GM19467 (cell line): ENCODE measurements around the gene SLC25A29.
A peak's percentile ranks its signal among the peaks of the same experiment; 100 is the strongest.
"Not testable (repeated sequence)": the region's sequence is repeated elsewhere in the genome, so short reads cannot be mapped to it uniquely, and the experiment has no call there.

Experiments used
- ATAC-seq: cut with Tn5 transposase; IDR thresholded peaks from one replicate; pipeline ENCODE4 v1.9.1; 2021; ENCODE audit warnings: mild to moderate bottlenecking, moderate library complexity; ENCODE audit not compliant: unreplicated experiment

SLC25A29 gene, protein sequence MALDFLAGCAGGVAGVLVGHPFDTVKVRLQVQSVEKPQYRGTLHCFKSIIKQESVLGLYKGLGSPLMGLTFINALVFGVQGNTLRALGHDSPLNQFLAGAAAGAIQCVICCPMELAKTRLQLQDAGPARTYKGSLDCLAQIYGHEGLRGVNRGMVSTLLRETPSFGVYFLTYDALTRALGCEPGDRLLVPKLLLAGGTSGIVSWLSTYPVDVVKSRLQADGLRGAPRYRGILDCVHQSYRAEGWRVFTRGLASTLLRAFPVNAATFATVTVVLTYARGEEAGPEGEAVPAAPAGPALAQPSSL

GRCh38 chr14:100306101-100306997, at the start of gene SLC25A29:
TSS of gene SLC25A29 (minus strand) at chr14:100306444. CDS start at chr14:100306232, 212 bp downstream.
- ATAC-seq: peak; percentile 74

DNA sequence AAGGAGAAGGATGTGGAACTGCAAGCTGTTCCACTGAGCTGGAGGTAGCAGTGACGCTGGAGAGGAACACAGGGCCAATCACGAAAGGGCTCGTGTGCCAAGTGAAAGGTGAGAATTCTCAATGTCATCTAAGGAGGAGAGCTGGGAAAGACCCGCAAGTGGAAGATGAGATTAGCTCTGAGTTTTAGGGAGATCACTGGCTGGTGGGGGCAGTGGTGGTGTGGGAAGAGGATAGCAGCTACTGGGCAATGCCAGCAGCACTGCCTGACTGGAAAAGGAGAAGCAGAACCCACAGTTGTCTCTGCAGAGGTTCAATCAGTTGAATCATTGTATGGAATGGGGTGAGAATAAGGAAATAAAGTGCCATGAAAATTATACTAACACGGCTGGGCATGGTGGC, 44.7 kb upstream of the SLC25A29 start:
- no peak for ATAC-seq

DNA sequence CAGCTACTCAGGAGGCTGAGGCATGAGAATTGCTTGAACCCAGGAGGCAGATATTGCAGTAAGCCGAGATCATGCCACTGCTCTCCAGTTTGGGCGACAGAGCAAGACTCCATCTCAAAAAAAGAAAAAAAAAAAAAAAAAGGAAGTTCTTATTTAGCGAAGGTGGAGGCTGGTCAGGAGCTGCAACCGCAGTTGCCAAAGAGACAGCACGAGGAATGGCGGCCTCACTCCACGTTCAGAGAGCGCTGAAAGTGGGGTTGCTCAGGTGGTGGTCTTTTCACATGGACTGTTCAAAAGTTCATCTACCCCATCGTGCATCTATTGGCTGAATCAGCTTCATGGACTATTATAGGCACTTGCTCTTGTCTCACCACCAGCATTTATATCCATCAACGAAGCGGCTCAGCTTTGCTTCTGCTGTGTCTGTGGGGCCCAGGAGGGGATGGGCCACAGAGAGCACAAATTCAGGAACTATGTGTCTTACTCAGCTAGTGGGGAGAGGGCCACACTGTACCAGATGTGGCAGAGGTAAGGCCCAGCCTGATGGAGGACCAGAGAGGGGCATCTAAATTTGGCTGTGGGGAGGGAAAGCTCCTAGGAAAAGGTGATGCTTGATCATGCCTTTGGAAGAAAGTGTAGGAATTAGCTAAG, 44.2 kb upstream of the SLC25A29 start:
- ATAC-seq: no peak

GRCh38 chr14:100348784-100349685, 42.8 kb upstream of the SLC25A29 start:
- no peak for ATAC-seq

GRCh38 chr14:100348253-100348729, 42.0 kb upstream of the SLC25A29 start:
- ATAC-seq: no peak

DNA sequence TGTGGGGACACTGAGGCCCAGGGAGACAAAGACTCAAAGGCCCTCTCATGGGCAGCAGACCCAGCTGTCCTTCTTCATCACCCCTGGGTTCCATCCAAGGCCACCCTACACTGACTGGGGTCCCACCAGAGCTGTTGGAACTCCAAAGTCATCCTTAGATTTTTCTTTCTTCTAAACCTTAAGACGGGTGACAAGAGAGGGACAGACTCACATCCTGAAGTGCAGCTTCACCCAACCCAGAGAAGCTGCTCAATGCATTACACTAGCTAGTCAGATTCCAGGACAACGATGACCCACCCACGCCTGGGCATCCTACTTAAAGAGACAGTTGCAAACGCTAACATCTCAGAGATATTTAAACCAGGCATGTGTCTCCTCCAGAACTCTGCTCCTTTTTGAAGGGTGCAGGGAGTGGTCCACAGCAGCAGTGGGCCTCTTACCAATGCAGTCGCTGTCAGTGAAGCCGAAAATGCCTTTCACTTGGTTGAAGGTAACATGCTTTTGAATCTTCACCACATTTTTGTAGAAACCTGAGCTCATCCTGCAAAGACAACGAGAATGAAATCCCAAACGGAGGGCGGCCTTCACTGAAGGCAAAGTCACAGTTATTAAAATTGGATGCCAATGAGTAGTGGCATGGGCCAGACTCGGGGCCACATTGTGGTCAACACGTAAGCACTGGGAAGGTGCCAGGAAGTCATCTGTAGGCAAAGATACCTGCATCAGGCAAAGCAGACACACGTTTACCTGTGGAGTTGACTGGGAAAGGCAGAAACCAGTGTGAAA, 40.3 kb upstream of the SLC25A29 start:
- no peak for ATAC-seq

DNA sequence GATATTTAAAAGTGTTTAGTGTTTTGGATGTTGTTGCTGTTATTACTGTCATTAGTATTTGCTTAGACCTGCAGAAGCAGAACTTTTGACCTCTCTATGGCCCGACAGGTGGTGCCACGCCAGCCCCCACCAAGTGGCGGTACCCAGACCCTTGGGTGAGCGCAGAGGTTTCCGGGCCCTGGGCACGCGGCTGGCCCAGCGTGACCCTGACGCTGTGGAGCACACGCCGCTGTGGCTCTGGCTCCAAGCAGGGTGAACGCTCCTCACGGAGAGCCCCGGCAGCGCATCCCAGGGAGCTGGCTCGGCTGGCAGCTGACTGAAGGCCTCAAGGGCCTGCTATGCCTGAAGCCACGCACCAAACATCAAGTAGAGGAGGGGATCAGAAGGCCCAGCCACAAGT, 39.5 kb upstream of the SLC25A29 start:
- ATAC-seq: no peak

DNA sequence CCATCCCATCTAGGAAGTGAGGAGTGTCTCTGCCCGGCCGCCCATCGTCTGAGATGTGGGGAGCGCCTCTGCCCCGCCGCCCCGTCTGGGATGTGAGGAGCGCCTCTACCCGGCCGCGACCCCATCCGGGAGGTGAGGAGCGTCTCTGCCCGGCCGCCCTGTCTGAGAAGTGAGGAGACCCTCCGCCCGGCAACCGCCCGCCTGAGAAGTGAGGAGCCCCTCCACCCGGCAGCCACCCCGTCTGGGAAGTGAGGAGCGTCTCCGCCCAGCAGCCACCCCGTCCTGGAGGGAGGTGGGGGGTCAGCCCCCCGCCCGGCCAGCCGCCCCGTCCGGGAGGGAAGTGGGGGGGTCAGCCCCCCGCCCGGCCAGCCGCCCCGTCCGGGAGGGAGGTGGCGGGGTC, 38.4 kb upstream of the SLC25A29 start:
- not testable (repeated sequence) for ATAC-seq

GRCh38 chr14:100342826-100343225, 36.6 kb upstream of the SLC25A29 start:
- not testable (repeated sequence) for ATAC-seq

- no peak for ATAC-seq
These were observed 36.0 kb upstream of the SLC25A29 start for GRCh38 chr14:100342195-100342594.

GRCh38 chr14:100341301-100342031, 35.2 kb upstream of the SLC25A29 start:
- no peak for ATAC-seq

DNA sequence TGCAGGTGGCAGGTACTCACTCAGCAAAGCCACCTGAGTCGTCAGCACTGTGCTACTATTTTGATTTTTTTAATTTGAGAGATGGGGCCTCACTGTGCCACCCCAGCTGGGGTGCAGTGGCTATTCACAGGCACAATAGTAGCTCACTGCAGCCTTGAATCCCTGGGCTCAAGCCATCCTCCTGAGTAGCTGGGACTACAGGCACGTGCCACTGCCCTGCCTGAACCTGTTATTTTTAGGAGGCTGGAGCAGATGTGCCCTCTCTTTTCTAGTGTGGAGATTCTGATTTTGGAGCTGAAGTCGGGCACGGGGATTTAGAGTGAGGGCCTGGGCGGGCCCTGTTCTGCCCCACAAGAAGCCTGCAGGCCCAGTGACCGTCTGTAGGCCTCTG, 34.2 kb upstream of the SLC25A29 start:
- ATAC-seq: no peak

DNA sequence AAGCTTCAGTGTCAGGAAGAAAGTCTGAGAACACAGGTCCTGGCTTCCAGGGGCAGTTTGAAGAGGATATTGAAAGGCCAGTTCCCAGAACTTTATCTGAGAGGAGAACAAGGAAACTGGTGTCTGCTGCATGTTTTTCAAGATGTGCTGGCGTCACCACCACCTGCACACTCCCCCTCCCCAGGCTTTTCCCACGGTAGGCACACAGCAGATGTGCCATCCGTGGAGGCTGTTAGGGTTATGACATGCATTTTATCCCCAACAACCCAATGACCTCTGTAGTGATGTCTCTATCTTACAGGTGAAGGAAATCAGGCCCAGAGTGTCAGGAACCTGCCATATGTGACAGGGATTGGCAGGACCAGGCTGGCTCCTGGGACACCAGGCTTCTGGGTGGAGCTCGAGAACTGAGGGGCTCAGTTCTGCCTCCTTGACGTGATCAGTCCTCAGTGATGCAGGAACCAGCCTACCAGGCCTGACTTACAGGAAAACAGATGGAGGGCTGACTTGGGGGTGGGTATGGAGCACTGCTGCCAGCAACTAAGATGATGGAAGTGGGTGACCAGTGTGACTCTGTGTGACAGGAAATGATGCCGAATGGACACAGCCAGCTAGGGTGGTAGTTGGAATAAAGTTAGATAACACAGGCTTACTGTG, 33.6 kb upstream of the SLC25A29 start:
- ATAC-seq: no peak

DNA sequence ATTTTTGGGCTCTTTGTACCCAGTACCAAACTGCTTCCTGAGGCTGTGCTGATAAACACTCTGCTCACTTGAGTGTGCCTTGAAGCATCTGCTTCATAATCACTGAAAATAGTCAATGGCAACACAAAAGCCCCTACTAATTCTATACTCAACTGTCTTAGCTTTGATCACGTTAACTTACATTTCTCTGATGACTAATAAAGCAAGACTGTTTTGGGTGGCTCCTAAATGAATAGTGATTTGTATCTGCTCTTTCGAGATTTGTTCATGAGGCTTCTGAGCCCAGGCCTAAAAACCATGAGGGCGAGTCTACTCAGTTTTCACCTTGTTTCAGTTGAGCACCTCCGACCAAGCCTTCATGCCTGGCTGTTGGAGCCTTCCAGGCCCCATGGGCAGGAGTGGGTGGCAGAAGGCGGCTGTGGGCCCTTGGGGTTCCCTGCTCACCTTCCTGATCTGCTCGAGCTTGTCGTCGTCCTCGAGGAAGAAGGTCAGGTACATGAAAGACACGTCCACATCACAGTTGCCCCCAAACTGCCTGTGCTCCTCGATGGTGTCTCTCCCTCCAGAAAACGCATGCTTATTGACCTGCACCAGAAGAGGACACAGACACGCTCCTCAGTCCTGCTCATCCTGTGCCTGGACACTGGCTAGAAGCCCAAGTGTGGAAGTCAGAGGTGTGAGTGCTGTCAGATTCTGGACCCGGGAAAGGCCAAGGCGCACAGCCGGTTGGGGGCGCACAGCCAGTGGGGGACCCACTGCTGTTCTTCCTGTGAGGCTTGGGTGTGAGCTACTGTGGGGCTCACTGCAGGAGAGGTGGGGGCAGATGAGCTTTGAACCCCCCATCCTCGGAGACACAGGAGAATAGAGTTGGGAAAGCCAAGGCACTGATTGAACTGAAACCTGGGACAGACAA, 30.6 kb upstream of the SLC25A29 start:
- no peak for ATAC-seq

GRCh38 chr14:100334904-100335303, 28.7 kb upstream of the SLC25A29 start:
- ATAC-seq: no peak

GRCh38 chr14:100333827-100334226, 27.6 kb upstream of the SLC25A29 start:
- ATAC-seq: no peak

- ATAC-seq: no peak
These were observed 27.1 kb upstream of the SLC25A29 start for GRCh38 chr14:100333311-100333710.
